SK-N-SH (cell line): ENCODE data around the gene RNFT1. TPM values are rescaled to one million over a fixed set of nuclear protein-coding genes. Genes with fewer than 3 reads are reported as not detected.
A peak's percentile ranks its signal among the peaks of the same experiment; 100 is the strongest.
"Not testable (repeated sequence)": the region's sequence is repeated elsewhere in the genome, so short reads cannot be mapped to it uniquely, and the experiment has no call there.

Experiments
- CTCF ChIA-PET: fragments of 300-600, 350-600 bp; formaldehyde crosslinking; extraction: SDS; loops from one replicate; lab custom pipeline; 2021; lab: Yijun Ruan, JAX
- POLR2A ChIA-PET: fragments of 350-600 bp; sonication (Branson Sonifier 250); formaldehyde crosslinking; extraction: SDS; loops from one replicate; lab custom pipeline; 2020; ENCODE audit warnings: antibody characterized with exemption, inconsistent platforms; lab: Yijun Ruan, JAX
- DNase-seq: peaks from one replicate; pipeline ENCODE4 v3.0.0; 2012
- H2AFZ ChIP-seq: fragments of 200-600 bp; sonication (generic); 2 replicates; pipeline ENCODE4 v1.8.1; 2016; ENCODE audit warnings: antibody characterized with exemption, mild to moderate bottlenecking, low read depth
- H3F3A ChIP-seq: fragments of 200-600 bp; sonication (generic); replicated peaks from 2 replicates; pipeline ENCODE3; 2016; ENCODE audit warnings: antibody characterized with exemption, mild to moderate bottlenecking; ENCODE audit not compliant: insufficient read depth
- H3K27ac ChIP-seq, 2 experiments: fragments of 200-500 bp in 1 of 2; fragments of 200-600 bp in 1 of 2; sonication (Bioruptor generic) in 1 of 2; sonication (generic), shearing (Covaris generic) in 1 of 2; 2 replicates each; pipeline versions ENCODE4 v1.5.1 to v1.6.1; 2014 to 2016; ENCODE audit warnings: low read depth in 2 of 2, inconsistent platforms in 1 of 2, low read length in 1 of 2, mild to moderate bottlenecking in 1 of 2, mixed read lengths in 1 of 2
- H3K27me3 ChIP-seq: fragments of 200-600 bp; sonication (generic), shearing (Covaris generic); 2 replicates; pipeline ENCODE4 v1.6.1; 2016; ENCODE audit warnings: mixed run types; ENCODE audit not compliant: insufficient read depth
- H3K36me3 ChIP-seq, 2 experiments: fragments of 200-500 bp in 1 of 2; fragments of 200-600 bp in 1 of 2; sonication (Bioruptor generic) in 1 of 2; sonication (generic) in 1 of 2; replicated peaks in 1 of 2; 2 replicates each; pipeline versions ENCODE3 to v1.5.1; 2014 to 2016; ENCODE audit warnings: low read length in 1 of 2, mild to moderate bottlenecking in 1 of 2; ENCODE audit not compliant: insufficient read depth in 2 of 2, control insufficient read depth in 1 of 2
- H3K4me1 ChIP-seq, 2 experiments: fragments of 200-500 bp in 1 of 2; fragments of 200-600 bp in 1 of 2; sonication (Bioruptor generic) in 1 of 2; sonication (generic), shearing (Covaris generic) in 1 of 2; 2 replicates each; pipeline versions ENCODE4 v1.5.1 to v1.6.1; 2014 to 2016; ENCODE audit warnings: low read depth in 1 of 2, low read length in 1 of 2, mixed run types in 1 of 2; ENCODE audit not compliant: insufficient read depth in 2 of 2, control insufficient read depth in 1 of 2
- H3K4me2 ChIP-seq: fragments of 200-600 bp; sonication (generic), shearing (Covaris generic); 2 replicates; pipeline ENCODE4 v1.6.1; 2017; ENCODE audit warnings: mixed run types
- H3K4me3 ChIP-seq, 2 experiments: fragments of 200-500 bp in 1 of 2; fragments of 200-600 bp in 1 of 2; sonication (Bioruptor generic) in 1 of 2; sonication (generic), shearing (Covaris generic) in 1 of 2; 2 replicates each; pipeline versions ENCODE4 v1.5.1 to v1.8.1; 2014 to 2016; ENCODE audit warnings: low read depth in 2 of 2, inconsistent platforms in 1 of 2, low read length in 1 of 2, mild to moderate bottlenecking in 1 of 2, mixed read lengths in 1 of 2, moderate library complexity in 1 of 2
- H3K79me2 ChIP-seq: fragments of 200-600 bp; sonication (generic); 2 replicates; pipeline ENCODE4 v1.8.1; 2017; ENCODE audit warnings: mild to moderate bottlenecking; ENCODE audit not compliant: insufficient read depth
- H3K9ac ChIP-seq: fragments of 200-600 bp; sonication (generic); 2 replicates; pipeline ENCODE4 v1.6.1; 2017; ENCODE audit warnings: mixed run types
- H3K9me2 ChIP-seq: fragments of 200-600 bp; sonication (generic); 2 replicates; pipeline ENCODE4 v1.6.1; 2017; ENCODE audit warnings: mixed run types
- H3K9me3 ChIP-seq: fragments of 200-600 bp; sonication (generic); 2 replicates; pipeline ENCODE4 v1.6.1; 2017; ENCODE audit warnings: mixed run types, mild to moderate bottlenecking, moderate library complexity
- H4K20me1 ChIP-seq: fragments of 200-600 bp; sonication (generic); 2 replicates; pipeline ENCODE4 v1.6.1; 2017; ENCODE audit warnings: mild to moderate bottlenecking, mixed run types; ENCODE audit not compliant: insufficient read depth
- EZH2phosphoT487 ChIP-seq: fragments of 200-600 bp; sonication (generic); IDR thresholded peaks from 2 replicates; pipeline ENCODE4 v1.6.1; 2017; ENCODE audit warnings: low read depth, mixed run types, mild to moderate bottlenecking, antibody characterized with exemption, moderate library complexity, borderline replicate concordance
- JUND ChIP-seq: IDR thresholded peaks from 2 replicates; pipeline ENCODE4 v1.4.0; 2012
- RAD21 ChIP-seq: IDR thresholded peaks from 2 replicates; pipeline ENCODE4 v1.6.1; 2012; ENCODE audit warnings: mild to moderate bottlenecking, low read length
- REST ChIP-seq: IDR thresholded peaks from 2 replicates; pipeline ENCODE4 v1.6.1; 2012; ENCODE audit warnings: mild to moderate bottlenecking, low read depth, low read length, moderate library complexity
- WGBS: methylation state at CpG from one replicate; pipeline ENCODE4 v1.1.6; 2017; ENCODE audit warnings: low lambda C conversion rate; 5-methylcytosine and 5-hydroxymethylcytosine counted together
- polyA plus RNA-seq, 3 experiments: library from polyadenylated mRNA; depleted of rRNA; stranded (reverse); fragments of >200 nt; gene quantifications; 2 replicates each; pipeline ENCODE4 v1.2.3, GENCODE V29; 2012

RNFT1 gene
- polyA plus RNA-seq, 1 of the 3 experiments (the other 2 are of a cell fraction) = 11.8 TPM

- H3F3A ChIP-seq, CTCF ChIA-PET, H2AFZ ChIP-seq, DNase-seq, H3K9ac ChIP-seq, H3K4me1 ChIP-seq, H3K79me2 ChIP-seq, H3K4me3 ChIP-seq, H3K9me2 ChIP-seq, H3K27ac ChIP-seq, H3K4me2 ChIP-seq, H3K9me3 ChIP-seq, POLR2A ChIA-PET, H3K36me3 ChIP-seq, H3K27me3 ChIP-seq, H4K20me1 ChIP-seq: not testable (repeated sequence)
- WGBS = 90% methylated on average over 2 of the region's 13 CpGs
These were observed 44.8 kb upstream of the RNFT1 start for GRCh38 chr17:60009326-60009725.

- H3F3A ChIP-seq, H3K36me3 ChIP-seq, CTCF ChIA-PET, H2AFZ ChIP-seq, H3K4me2 ChIP-seq, H4K20me1 ChIP-seq, H3K4me3 ChIP-seq, DNase-seq, H3K79me2 ChIP-seq, H3K9me3 ChIP-seq, H3K27ac ChIP-seq, H3K4me1 ChIP-seq, H3K9ac ChIP-seq, POLR2A ChIA-PET, H3K9me2 ChIP-seq, H3K27me3 ChIP-seq: not testable (repeated sequence)
- no CpG with 5 or more reads among the region's 16 CpGs for WGBS
These were observed 43.8 kb upstream of the RNFT1 start for GRCh38 chr17:60008377-60008776.

- H3K4me2 ChIP-seq = no peak overlapping the region
- H3K9me2 ChIP-seq = no peaks in the 10 kb centered on the region
- H2AFZ ChIP-seq = no peak overlapping the region
- no peak overlapping the region for H3K4me3 ChIP-seq
- H3K9me3 ChIP-seq = no peaks in the 10 kb centered on the region
- no peaks in the 10 kb centered on the region for H3F3A ChIP-seq
- TF ChIP-seq EZH2phosphoT487 (no peak), RAD21 (no peak), JUND (no peak), REST (no peak)
- no peaks in the 10 kb centered on the region for H3K79me2 ChIP-seq
- H3K36me3 ChIP-seq = no peaks in the 10 kb centered on the region
- no peak overlapping the region for H3K27ac ChIP-seq
- H3K27me3 ChIP-seq = no peaks in the 10 kb centered on the region
- peak; percentile 9 for DNase-seq
- POLR2A ChIA-PET = no interaction called here
- no peaks in the 10 kb centered on the region for H3K4me1 ChIP-seq
- WGBS = 89% methylated on average over 13 of the region's 13 CpGs
- H3K9ac ChIP-seq = no peak overlapping the region
- CTCF ChIA-PET = no interaction called here
- H4K20me1 ChIP-seq = no peaks in the 10 kb centered on the region
These were observed 41.6 kb upstream of the RNFT1 start for GRCh38 chr17:60006160-60006559.

GRCh38 chr17:60004561-60004960, 40.0 kb upstream of the RNFT1 start:
- H3K79me2 ChIP-seq, POLR2A ChIA-PET, CTCF ChIA-PET: not testable (repeated sequence)

GRCh38 chr17:60002405-60002804, 37.9 kb upstream of the RNFT1 start:
- DNase-seq, H3K4me2 ChIP-seq, H3K27me3 ChIP-seq, H2AFZ ChIP-seq, H3K9ac ChIP-seq, H3K36me3 ChIP-seq, H3F3A ChIP-seq, H3K9me3 ChIP-seq, H4K20me1 ChIP-seq, POLR2A ChIA-PET, H3K9me2 ChIP-seq, CTCF ChIA-PET, H3K79me2 ChIP-seq, H3K4me1 ChIP-seq, H3K4me3 ChIP-seq, H3K27ac ChIP-seq: not testable (repeated sequence)
- 45% methylated on average over 3 of the region's 3 CpGs for WGBS

More at GRCh38 chr17:60004561-60004960, 40.0 kb upstream of the RNFT1 start:
- H3K4me2 ChIP-seq, H3F3A ChIP-seq, H3K27me3 ChIP-seq, H2AFZ ChIP-seq, H4K20me1 ChIP-seq, H3K9me3 ChIP-seq, H3K36me3 ChIP-seq, H3K9ac ChIP-seq, H3K4me1 ChIP-seq, H3K4me3 ChIP-seq, H3K27ac ChIP-seq, H3K9me2 ChIP-seq, DNase-seq: not testable (repeated sequence)
- 75% methylated on average over 5 of the region's 5 CpGs for WGBS
